Measurements from ENCODE around the gene ERFE. TPM values are rescaled to one million over a fixed set of nuclear protein-coding genes. Genes with fewer than 3 reads are reported as not detected.

Gene ERFE
- total and polyA plus RNA-seq, 2 donors (not counting 1 experiment from before 2014, with no cell fraction given) = 0.17 TPM; not detected in 1

DNA sequence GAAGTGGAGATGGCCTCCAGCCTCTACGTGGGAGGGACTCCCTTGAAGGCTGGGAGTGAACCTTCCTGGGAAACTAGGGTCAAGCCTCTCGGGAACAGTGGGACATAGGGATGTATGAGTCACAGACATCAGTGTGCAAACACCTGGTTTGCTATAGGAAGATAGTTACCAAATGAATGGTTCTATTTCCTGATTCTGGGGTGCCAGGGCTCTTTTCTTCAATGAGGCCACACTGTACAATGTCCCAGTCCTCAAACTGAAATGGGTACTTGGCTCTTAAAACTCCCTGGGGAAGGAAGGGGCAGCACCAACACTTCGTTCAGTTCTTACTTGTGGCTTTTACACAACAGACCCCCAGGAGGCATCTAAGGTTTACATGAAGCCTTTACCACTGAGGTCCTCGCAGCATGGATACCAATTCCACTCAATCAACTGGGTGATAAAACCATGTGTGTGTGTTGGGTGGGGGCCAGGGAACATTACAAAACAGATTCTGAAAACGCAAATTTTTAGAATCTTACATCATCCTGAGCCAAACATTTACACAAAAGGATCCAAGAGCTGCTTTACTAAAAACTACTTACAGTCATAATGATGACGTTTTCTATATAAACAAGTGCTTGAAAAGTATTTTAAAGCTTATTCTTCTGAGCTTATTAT is 10.4 kb downstream of the ERFE start:
- Mint-ChIP-seq H3K4me1 (no peaks in the 10 kb centered on the region), H3K9me3 (ENCODE audit: insufficient read depth) (no peaks in the 10 kb centered on the region), H3K27me3 (peaks cover 6% of the 10 kb centered on the region), H3K27ac (no peak overlapping the region), H3K4me3 (no peak overlapping the region)
- Histone ChIP-seq H3K4me3 (ENCODE audit: control extremely low read depth in 1 of 5, extremely low read depth in 1 of 5, insufficient read depth in 1 of 5, low read depth in 2 of 5, low read length in 4 of 5) (no peak overlapping the region), H3K4me1 (ENCODE audit: control insufficient read depth in 2 of 2, insufficient read depth in 2 of 2, low read length in 2 of 2) (no peaks in the 10 kb centered on the region), H2AFZ (ENCODE audit: insufficient read depth, low read depth, low read length, poor library complexity, severe bottlenecking) (no peak overlapping the region), H4K20me1 (ENCODE audit: control insufficient read depth, insufficient read depth, low read length, poor library complexity, severe bottlenecking) (peaks cover 12% of the 10 kb centered on the region), H3K27me3 (replicated peaks in 1 of 4; ENCODE audit: control extremely low read depth in 1 of 4, control insufficient read depth in 3 of 4, insufficient read depth in 4 of 4, low read length in 3 of 4) (peaks cover 0 to 7% (median 0%) of the 10 kb centered on the region in 4 experiments), H3K36me3 (replicated peaks in 1 of 2; ENCODE audit: control extremely low read depth in 1 of 2, control insufficient read depth in 1 of 2, extremely low read depth in 1 of 2, insufficient read depth in 2 of 2, low read length in 1 of 2) (peaks cover 7 to 46% of the 10 kb centered on the region in 2 experiments), H3K4me2 (replicated peaks; ENCODE audit: low read depth, low read length, poor library complexity, severe bottlenecking) (no peak overlapping the region), H3K9ac (ENCODE audit: low read length) (no peak overlapping the region), H3K9me3 (ENCODE audit: control extremely low read depth in 1 of 3, control insufficient read depth in 2 of 3, insufficient read depth in 1 of 3, low read length in 2 of 3) (no peaks in the 10 kb centered on the region), H3K27ac (ENCODE audit: low read length in 2 of 2) (no peak overlapping the region), H3K79me2 (ENCODE audit: control insufficient read depth, insufficient read depth, low read length) (no peaks in the 10 kb centered on the region)
- ChIA-PET POLR2A (no interaction called here), CTCF (interaction anchor here (1.0 kb wide), 1 partner anchor 9 kb away, joined by 3 read pairs; no protein-coding TSS in a partner anchor)
- intact Hi-C loops (cut with micrococcal nuclease) = no loop called here
- DNase-seq (no peak), ATAC-seq (ENCODE audit: low read depth) (no peak)
- TF ChIP-seq EZH2 (IDR thresholded peaks at IDR 0.05; ENCODE audit: borderline replicate concordance, insufficient read depth, low read depth, low read length, poor library complexity, severe bottlenecking) = no peak
- TF ChIP-seq, protein P1, sequence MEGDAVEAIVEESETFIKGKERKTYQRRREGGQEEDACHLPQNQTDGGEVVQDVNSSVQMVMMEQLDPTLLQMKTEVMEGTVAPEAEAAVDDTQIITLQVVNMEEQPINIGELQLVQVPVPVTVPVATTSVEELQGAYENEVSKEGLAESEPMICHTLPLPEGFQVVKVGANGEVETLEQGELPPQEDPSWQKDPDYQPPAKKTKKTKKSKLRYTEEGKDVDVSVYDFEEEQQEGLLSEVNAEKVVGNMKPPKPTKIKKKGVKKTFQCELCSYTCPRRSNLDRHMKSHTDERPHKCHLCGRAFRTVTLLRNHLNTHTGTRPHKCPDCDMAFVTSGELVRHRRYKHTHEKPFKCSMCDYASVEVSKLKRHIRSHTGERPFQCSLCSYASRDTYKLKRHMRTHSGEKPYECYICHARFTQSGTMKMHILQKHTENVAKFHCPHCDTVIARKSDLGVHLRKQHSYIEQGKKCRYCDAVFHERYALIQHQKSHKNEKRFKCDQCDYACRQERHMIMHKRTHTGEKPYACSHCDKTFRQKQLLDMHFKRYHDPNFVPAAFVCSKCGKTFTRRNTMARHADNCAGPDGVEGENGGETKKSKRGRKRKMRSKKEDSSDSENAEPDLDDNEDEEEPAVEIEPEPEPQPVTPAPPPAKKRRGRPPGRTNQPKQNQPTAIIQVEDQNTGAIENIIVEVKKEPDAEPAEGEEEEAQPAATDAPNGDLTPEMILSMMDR (IDR thresholded peaks at IDR 0.05) = no peak
- WGBS (ENCODE audit: insufficient coverage) = 94% methylated on average over 2 of the region's 6 CpGs

DNA sequence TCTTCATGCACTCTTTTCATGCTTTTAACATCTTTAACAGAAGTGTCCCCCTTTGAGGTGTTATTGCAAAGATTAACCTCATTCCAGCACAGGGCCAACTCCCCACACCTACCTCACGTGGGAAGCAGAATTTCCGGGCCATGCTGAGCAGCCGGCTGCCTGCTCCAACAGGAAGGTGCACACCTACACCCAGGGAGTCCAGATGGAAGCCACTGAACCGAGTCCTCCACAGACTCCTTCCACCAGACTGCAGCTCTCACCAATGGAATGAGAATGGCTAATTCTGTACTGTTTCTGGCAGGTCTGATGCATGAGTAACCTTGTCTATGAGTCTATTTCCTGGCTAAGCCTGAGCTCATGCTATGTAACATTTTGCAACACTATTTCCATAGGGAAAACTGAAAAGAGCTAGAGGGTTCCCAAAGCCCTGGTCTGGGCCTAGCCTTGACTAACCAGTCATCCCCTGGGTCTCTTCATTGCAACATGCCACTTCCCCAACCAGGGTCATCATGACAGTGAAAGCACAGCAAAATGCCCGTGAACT is 11.0 kb downstream of the ERFE start:
- intact Hi-C loops (cut with micrococcal nuclease) = no loop called here
- Mint-ChIP-seq H3K4me1 (no peaks in the 10 kb centered on the region), H3K27ac (no peak overlapping the region), H3K9me3 (ENCODE audit: insufficient read depth) (no peaks in the 10 kb centered on the region), H3K27me3 (peaks cover 5% of the 10 kb centered on the region), H3K4me3 (no peak overlapping the region)
- Histone ChIP-seq H3K36me3 (replicated peaks in 1 of 2; ENCODE audit: control extremely low read depth in 1 of 2, control insufficient read depth in 1 of 2, extremely low read depth in 1 of 2, insufficient read depth in 2 of 2, low read length in 1 of 2) (peaks cover 7 to 52% of the 10 kb centered on the region in 2 experiments), H3K4me3 (ENCODE audit: control extremely low read depth in 1 of 5, extremely low read depth in 1 of 5, insufficient read depth in 1 of 5, low read depth in 2 of 5, low read length in 4 of 5) (no peak overlapping the region), H3K4me2 (replicated peaks; ENCODE audit: low read depth, low read length, poor library complexity, severe bottlenecking) (no peak overlapping the region), H3K9ac (ENCODE audit: low read length) (no peak overlapping the region), H3K4me1 (ENCODE audit: control insufficient read depth in 2 of 2, insufficient read depth in 2 of 2, low read length in 2 of 2) (no peaks in the 10 kb centered on the region), H3K79me2 (ENCODE audit: control insufficient read depth, insufficient read depth, low read length) (no peaks in the 10 kb centered on the region), H2AFZ (ENCODE audit: insufficient read depth, low read depth, low read length, poor library complexity, severe bottlenecking) (no peak overlapping the region), H3K27ac (ENCODE audit: low read length in 2 of 2) (no peak overlapping the region), H3K27me3 (replicated peaks in 1 of 4; ENCODE audit: control extremely low read depth in 1 of 4, control insufficient read depth in 3 of 4, insufficient read depth in 4 of 4, low read length in 3 of 4) (peaks cover 0 to 3% (median 0%) of the 10 kb centered on the region in 4 experiments), H3K9me3 (ENCODE audit: control extremely low read depth in 1 of 3, control insufficient read depth in 2 of 3, insufficient read depth in 1 of 3, low read length in 2 of 3) (no peaks in the 10 kb centered on the region), H4K20me1 (ENCODE audit: control insufficient read depth, insufficient read depth, low read length, poor library complexity, severe bottlenecking) (peaks cover 18% of the 10 kb centered on the region)
- WGBS (ENCODE audit: insufficient coverage) = 100% methylated on average over 4 of the region's 5 CpGs
- CTCF ChIA-PET = interaction anchor here (1.0 kb wide), 1 partner anchor 10 kb away, joined by 3 read pairs; no protein-coding TSS in a partner anchor
- ATAC-seq (ENCODE audit: low read depth) (no peak), DNase-seq (no peak)
- TF ChIP-seq, protein P1 (IDR thresholded peaks at IDR 0.05) = no peak
- TF ChIP-seq EZH2 (IDR thresholded peaks at IDR 0.05; ENCODE audit: borderline replicate concordance, insufficient read depth, low read depth, low read length, poor library complexity, severe bottlenecking) = no peak
- POLR2A ChIA-PET = no interaction called here

All from B cell (primary cell).